Measurements from ENCODE around the gene PIEZO1.

DNA sequence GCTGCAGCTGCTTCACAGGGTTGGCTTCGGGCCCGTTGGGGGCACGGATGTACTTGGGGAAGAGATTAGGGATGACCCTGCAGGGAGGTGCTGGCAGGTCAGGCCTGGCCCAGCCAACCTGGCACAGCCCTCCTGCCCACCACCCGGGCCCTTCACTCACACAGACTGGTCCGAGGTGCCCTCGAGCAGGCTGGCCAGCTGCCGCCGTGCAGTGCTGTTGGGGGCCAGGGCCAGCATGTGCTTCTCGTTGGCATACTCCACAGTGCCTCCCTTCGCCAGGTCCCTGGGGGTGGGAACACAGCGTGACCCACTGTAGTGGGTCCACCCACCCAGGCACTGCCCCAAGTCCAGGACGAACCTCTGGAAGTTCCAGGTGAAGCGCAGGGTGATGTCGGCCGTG is 68.8 kb downstream of the PIEZO1 start:
- TF ChIP-seq, protein P1, sequence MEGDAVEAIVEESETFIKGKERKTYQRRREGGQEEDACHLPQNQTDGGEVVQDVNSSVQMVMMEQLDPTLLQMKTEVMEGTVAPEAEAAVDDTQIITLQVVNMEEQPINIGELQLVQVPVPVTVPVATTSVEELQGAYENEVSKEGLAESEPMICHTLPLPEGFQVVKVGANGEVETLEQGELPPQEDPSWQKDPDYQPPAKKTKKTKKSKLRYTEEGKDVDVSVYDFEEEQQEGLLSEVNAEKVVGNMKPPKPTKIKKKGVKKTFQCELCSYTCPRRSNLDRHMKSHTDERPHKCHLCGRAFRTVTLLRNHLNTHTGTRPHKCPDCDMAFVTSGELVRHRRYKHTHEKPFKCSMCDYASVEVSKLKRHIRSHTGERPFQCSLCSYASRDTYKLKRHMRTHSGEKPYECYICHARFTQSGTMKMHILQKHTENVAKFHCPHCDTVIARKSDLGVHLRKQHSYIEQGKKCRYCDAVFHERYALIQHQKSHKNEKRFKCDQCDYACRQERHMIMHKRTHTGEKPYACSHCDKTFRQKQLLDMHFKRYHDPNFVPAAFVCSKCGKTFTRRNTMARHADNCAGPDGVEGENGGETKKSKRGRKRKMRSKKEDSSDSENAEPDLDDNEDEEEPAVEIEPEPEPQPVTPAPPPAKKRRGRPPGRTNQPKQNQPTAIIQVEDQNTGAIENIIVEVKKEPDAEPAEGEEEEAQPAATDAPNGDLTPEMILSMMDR (IDR thresholded peaks at IDR 0.05) = no peak
- TF ChIP-seq POLR2A (IDR thresholded peaks at IDR 0.05) = no peak
